Panc1 (cell line): ENCODE measurements around the gene LTBP3. TPM values are rescaled to one million over a fixed set of nuclear protein-coding genes. Genes with fewer than 3 reads are reported as not detected.
A peak's percentile ranks its signal among the peaks of the same experiment; 100 is the strongest.

ENCODE experiments used
- ATAC-seq: fragments of 200-7000 bp; cut with Tn5 transposase; 2 replicates; pipeline ENCODE4 v1.9.1; 2020; ENCODE audit warnings: mild to moderate bottlenecking, moderate library complexity
- BruUV-seq: library from RNA; stranded (reverse); fragments of 400-500 nt; replicated peaks from 2 replicates; lab custom pipeline; 2021; lab: Mats Ljungman, UMichigan
- CTCF ChIA-PET: fragments of 300-600 bp; sonication (Branson Sonifier 250); formaldehyde crosslinking; loops from one replicate; lab custom pipeline; 2022; ENCODE audit warnings: antibody characterized with exemption; lab: Charles Lee
- POLR2A ChIA-PET: fragments of 300-600 bp; sonication (Branson Sonifier 250); formaldehyde crosslinking; loops from one replicate; lab custom pipeline; 2022; ENCODE audit warnings: antibody characterized with exemption; lab: Charles Lee
- DNase-seq: peaks from one replicate; pipeline ENCODE4 v3.0.0-alpha.2; 2010; ENCODE audit warnings: low read depth, low spot score
- H3K27ac ChIP-seq: 2 replicates; pipeline ENCODE4 v1.5.1; 2011; ENCODE audit warnings: mild to moderate bottlenecking, low read length, inconsistent platforms
- H3K27me3 ChIP-seq: fragments of 200-500 bp; sonication (Bioruptor generic); 2 replicates; pipeline ENCODE4 v1.6.0; 2014; ENCODE audit warnings: low read length, inconsistent platforms; ENCODE audit not compliant: control insufficient read depth, insufficient read depth
- H3K36me3 ChIP-seq: fragments of 200-500 bp; sonication (Bioruptor generic); 2 replicates; pipeline ENCODE4 v1.5.1; 2014; ENCODE audit warnings: inconsistent platforms, mild to moderate bottlenecking, low read length, moderate library complexity; ENCODE audit not compliant: control insufficient read depth, insufficient read depth
- H3K4me1 ChIP-seq: 2 replicates; pipeline ENCODE4 v1.5.1; 2011; ENCODE audit warnings: inconsistent platforms, mild to moderate bottlenecking, low read length, moderate library complexity; ENCODE audit not compliant: control insufficient read depth, insufficient read depth
- H3K4me3 ChIP-seq, 2 experiments: 2 replicates each; pipeline ENCODE4 v1.5.1; 2011 to 2012; ENCODE audit warnings: low read depth in 2 of 2, low read length in 2 of 2, mild to moderate bottlenecking in 2 of 2, inconsistent platforms in 1 of 2, moderate library complexity in 1 of 2
- H3K9me3 ChIP-seq: fragments of 200-500 bp; sonication (Bioruptor generic); 2 replicates; pipeline ENCODE4 v1.5.1; 2014; ENCODE audit warnings: low read depth, mild to moderate bottlenecking, inconsistent platforms, low read length, moderate library complexity; ENCODE audit not compliant: control insufficient read depth, insufficient read depth
- POLR2AphosphoS5 ChIP-seq: IDR thresholded peaks from 2 replicates; pipeline ENCODE4 v1.6.1; 2012; ENCODE audit warnings: mild to moderate bottlenecking, low read depth, low read length, moderate library complexity
- REST ChIP-seq, 2 experiments: IDR thresholded peaks; 2 replicates each; pipeline ENCODE4 v1.6.1; 2011 to 2012; ENCODE audit warnings: low read depth in 2 of 2, control low read depth in 1 of 2, low read length in 1 of 2, mild to moderate bottlenecking in 1 of 2, moderate library complexity in 1 of 2; ENCODE audit not compliant: insufficient read depth in 1 of 2
- SIN3A ChIP-seq: IDR thresholded peaks from 2 replicates; pipeline ENCODE4 v1.6.1; 2012; ENCODE audit warnings: low read depth, mild to moderate bottlenecking, low read length, moderate library complexity, borderline replicate concordance; ENCODE audit not compliant: insufficient read depth
- TCF7L2 ChIP-seq: IDR thresholded peaks from 2 replicates; pipeline ENCODE4 v1.6.1; 2011; ENCODE audit warnings: mild to moderate bottlenecking, low read depth, low read length, inconsistent platforms
- in situ Hi-C: cut with HindIII; loops from 2 replicates; pipeline ENCODE4 v1.10.0; 2016; ENCODE audit warnings: low sequenced_read_pairs, low pct_unique_long_range_greater_than_20kb
- intact Hi-C: fragments of 100-400 bp; cut with micrococcal nuclease; formaldehyde crosslinking; loops from one replicate; pipeline ENCODE4 v1.10.0; 2022; ENCODE audit not compliant: unreplicated experiment
- total RNA-seq: library from RNA; stranded (reverse); gene quantifications from one replicate; pipeline ENCODE4 v1.2.1, GENCODE V29; 2021; ENCODE audit not compliant: unreplicated experiment
- TF ChIP-seq, protein P1 (sequence below): fragments of 450-650 bp; IDR thresholded peaks from 2 replicates; pipeline ENCODE4 v1.5.1; 2017; ENCODE audit warnings: mild to moderate bottlenecking

LTBP3 gene
- total RNA-seq, 1 experiment from 2014 or later = 133 TPM

DNA sequence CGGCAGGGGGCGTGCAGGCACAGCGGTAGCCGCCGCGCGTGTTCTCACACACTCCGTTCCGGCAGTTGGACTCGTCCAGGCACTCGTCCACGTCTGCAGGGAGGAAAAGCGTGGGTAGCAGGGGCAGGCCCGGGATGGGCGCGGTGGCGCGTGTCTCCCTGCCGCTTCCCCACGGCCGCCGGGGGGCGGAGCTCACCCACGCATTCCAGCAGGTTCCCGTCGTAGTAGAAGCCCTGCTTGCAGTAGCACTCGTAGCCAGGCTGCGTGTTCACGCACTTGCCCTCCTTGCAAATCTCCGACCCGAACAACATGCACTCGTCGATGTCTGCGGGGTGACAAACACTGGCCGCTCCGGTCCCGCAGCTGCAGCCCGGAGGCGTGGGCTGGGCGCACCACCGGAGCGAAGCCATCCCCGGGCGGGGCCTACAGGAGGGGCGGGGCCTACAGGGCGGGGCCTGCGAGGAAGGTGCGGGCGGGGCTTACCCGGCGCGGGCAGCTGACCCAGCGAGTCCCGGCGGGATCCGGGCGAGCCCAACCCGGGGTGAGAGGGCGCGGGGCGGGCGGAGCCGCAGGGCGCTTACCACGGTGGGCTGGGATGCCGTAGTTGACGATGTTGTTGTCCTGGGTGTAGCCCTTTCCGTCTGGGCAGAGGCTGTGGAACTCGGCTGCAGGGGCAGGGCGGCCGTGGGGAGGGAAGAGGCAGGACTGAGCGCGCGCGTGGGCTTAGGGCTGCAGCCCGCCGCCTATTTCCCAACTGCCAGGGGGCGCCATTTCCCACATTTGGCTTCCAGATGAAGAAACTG is 17.7 kb downstream of the LTBP3 start:
- in situ Hi-C loops = no loop called here
- POLR2A ChIA-PET = interaction anchor here (0.5 to 0.9 kb wide), 4 partner anchors 15 to 117 kb away, joined by 3 read pairs; partner anchors contain the start of gene SCYL1

More for the DNA sequence above, 17.7 kb downstream of the LTBP3 start:
- Histone ChIP-seq H3K4me3 (peak overlapping the region; percentile 64 to 68), H3K36me3 (peaks cover 2% of the 10 kb centered on the region; the same call in 1 of the 2 replicates), H3K27ac (peak overlapping the region; percentile 79), H3K4me1 (peaks cover 18% of the 10 kb centered on the region), H3K9me3 (no peaks in the 10 kb centered on the region), H3K27me3 (no peaks in the 10 kb centered on the region)
- BruUV-seq = no TSS peak
- TF ChIP-seq REST (IDR thresholded peaks at IDR 0.05; ENCODE audit: insufficient read depth in 1 of 2, low read depth in 2 of 2, low read length in 1 of 2) (0 out of 4 replicates have a peak, but pooled peaks of 1 of the 2 experiments have one; percentile 26), SIN3A (peak; percentile 74), TCF7L2 (no peak), POLR2AphosphoS5 (peak; percentile 93)
- TF ChIP-seq, protein P1, sequence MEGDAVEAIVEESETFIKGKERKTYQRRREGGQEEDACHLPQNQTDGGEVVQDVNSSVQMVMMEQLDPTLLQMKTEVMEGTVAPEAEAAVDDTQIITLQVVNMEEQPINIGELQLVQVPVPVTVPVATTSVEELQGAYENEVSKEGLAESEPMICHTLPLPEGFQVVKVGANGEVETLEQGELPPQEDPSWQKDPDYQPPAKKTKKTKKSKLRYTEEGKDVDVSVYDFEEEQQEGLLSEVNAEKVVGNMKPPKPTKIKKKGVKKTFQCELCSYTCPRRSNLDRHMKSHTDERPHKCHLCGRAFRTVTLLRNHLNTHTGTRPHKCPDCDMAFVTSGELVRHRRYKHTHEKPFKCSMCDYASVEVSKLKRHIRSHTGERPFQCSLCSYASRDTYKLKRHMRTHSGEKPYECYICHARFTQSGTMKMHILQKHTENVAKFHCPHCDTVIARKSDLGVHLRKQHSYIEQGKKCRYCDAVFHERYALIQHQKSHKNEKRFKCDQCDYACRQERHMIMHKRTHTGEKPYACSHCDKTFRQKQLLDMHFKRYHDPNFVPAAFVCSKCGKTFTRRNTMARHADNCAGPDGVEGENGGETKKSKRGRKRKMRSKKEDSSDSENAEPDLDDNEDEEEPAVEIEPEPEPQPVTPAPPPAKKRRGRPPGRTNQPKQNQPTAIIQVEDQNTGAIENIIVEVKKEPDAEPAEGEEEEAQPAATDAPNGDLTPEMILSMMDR = peak; percentile 90; the same call in 1 of the 2 replicates
- intact Hi-C loops = loop anchor here (1.0 kb wide), 1 partner anchor 32 kb away; the partner anchor contains the start of gene FAM89B
- CTCF ChIA-PET = interaction anchor here (0.5 to 2.7 kb wide), 9 partner anchors 12 to 100 kb away, joined by 3 to 22 read pairs (median 3); partner anchors contain the start of genes FAM89B and ZNRD2
- ATAC-seq = peak; percentile 83
- DNase-seq = no peak
